Measurements from ENCODE around the gene FABP2.
"Not testable (repeated sequence)": the region's sequence is repeated elsewhere in the genome, so short reads cannot be mapped to it uniquely, and the experiment has no call there.

FABP2 gene

DNA sequence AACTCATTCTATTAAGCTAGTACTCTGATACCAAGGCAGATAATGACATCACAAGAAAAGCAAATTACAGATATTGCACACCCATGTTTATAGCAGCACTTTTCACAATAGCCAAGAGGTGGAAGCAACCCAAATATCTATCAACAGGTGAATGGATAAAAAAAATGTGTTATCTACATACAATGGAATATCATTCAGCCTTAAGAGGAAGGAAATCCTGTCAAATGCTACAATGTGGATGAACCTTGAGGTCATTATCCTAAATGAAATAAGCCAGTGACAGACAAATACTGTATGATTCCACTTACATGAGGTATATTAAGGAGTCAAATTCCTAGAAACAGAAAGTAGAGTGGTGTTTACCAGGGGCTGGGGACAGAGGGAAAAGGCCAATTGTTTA lies 14.3 kb downstream of the FABP2 start:
- DNase-seq: no peak

DNA sequence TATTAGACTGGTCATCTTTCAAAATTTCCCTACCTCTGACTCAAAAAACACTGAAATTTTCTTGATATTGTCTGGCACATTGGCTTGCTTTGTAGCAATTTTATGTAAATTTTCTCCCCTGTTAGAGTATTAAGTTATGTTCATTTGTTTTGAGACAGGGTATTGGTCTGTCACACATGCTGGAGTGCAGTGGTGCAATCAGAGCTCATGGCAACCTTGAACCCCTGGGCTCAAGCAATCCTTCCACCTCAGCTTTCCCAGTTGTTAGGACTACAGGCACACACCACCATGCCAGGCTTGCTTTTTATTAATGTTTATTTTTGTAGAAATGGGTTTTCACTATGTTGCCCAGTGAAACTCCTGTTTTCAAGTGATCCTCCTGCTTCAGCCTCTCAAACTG lies 17.5 kb downstream of the FABP2 start:
- DNase-seq: no peak

DNA sequence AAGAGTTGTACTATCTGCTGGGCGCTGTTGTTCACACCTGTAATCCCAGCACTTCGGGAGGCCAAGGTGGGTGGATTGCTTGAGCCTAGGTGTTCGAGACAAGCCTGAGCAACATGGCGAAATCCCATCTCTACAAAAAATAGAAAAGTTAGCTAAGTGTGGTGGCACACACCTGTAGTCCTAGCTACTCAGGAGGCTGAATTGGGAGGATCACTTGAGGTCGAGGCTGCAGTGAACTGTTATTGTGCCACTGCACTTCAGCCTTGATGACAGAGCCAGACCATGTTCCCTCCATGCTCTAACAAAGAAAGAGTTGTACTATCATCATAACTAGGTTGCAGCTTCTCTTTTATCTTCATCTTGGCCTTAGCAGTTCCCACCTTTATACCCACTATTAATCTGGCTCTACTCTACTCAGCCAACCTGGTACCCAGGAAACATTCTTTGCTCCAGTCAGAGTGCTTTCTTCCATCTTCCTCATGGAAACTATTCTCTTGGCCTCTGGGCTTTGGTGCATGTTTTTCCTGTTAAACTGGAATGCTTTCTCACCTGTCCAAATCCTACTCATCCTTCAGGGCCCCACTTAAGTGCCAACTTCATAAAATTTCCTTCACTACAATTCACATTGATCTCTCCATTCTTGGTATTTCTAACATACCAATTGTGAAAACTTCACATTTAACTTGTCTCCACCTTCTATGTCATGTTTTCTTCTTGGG lies 18.2 kb downstream of the FABP2 start:
- DNase-seq: no peak

DNA sequence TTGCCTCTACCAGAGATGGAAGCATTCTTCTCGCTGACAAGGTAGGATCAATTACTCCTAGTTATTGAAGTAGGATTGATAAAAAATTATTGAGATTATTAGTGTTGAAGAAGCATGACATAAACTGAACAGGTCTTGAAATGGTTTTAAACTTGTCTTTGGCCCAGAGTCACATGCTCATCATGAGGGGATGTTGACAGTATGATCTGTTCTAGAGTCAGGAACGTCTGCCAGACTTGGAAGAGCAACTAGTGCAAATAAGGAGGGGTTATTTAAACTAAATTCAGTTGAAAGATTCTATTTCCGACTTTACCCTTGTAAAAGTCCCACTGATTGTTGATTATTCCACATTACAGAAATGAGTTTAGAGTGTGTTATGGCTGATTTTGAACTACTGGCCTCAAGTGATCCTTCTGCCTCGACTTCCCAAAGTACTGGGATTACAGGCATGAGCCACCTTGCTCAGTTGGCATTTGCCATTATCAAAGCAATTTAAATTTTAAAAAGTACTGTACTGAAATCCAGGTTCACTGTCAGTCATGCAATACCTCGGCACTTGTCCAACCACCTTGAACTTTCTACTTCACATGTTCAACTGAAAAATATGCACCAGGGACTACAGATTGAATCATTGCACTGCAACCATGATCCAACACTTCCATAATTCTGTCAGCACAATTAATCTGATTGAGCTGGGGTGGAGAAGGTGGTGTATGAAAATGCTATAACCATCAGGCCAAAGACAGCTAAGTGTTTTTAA lies 19.7 kb downstream of the FABP2 start:
- no peak for DNase-seq

DNA sequence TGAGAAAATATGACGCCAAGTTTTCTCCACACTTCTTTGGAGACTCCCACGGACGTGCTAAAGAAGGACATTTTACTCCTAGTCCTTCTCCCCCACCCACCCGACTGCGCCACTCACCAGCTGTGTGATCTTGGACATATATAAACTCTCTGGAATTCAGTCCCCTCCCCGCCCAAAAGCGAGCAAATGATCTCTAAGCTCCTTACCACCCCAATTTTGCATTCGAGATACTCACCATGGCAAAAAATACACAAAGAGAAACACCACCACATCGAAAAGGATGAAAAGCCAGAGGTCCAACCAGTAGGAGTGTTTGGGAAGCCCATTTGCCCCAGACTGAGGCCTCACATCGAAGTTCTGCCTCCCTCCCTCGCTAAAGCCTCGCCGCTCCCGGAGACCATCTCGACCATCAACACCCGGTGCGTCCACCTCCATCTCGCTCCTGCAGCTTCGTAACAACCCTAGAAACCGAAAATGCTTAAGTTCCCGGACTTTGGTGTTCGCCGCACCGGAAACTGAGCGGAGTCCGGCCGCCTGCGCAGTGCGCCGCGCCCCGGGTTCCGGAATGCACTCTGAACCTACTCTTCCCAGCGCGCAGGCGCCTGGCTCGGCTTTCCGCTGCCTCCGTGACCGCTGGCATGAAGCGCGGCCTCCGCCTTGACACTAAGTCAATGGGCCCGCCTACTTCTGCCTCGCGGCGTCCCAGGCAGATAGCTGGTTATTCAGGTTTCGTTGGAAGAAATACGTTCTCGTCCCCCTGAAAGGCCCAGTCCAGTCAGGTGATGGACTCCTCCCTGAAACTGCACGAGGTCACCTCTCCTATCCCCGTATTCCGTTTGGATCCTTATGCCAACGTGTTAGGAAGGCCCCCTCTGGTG lies 21.6 kb downstream of the FABP2 start:
- no peak for DNase-seq

DNA sequence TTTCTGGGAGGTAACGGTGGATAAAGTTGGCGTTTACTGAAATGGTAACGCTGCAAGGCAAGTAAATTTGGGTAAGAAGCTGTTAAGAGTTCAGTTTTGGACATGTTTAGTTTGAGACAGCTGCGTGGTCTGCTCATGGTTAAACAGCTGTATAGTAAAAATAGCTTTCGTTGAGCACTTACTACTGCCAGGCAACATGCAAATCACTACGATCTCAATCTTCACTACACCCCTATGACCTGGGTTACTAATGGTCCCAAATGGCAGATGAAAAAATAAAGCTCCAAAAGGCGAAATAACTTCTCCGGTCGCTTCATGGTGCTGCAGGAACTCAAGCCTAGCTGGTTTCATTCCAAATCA lies 22.2 kb downstream of the FABP2 start:
- no peak for DNase-seq

DNA sequence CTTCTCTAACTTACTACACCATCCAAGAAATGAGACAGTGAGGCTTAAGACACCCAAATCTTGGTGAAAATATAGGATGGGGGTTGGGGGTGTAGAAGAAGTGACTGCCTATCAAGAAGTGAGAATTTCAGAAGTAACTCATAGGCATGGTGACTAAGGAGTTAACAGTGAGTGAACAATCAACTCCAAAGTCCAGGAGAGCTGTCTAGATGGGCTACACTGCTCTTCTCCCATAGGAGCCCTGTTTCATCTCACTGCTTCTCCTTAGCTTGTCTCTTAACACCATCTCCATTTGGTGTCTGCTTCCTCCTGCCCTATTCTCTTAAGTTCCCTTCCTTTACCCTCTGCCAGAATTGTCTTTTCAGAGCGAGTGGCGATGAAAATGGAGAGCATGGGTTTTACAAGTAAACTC lies 22.7 kb downstream of the FABP2 start:
- DNase-seq: no peak

DNA sequence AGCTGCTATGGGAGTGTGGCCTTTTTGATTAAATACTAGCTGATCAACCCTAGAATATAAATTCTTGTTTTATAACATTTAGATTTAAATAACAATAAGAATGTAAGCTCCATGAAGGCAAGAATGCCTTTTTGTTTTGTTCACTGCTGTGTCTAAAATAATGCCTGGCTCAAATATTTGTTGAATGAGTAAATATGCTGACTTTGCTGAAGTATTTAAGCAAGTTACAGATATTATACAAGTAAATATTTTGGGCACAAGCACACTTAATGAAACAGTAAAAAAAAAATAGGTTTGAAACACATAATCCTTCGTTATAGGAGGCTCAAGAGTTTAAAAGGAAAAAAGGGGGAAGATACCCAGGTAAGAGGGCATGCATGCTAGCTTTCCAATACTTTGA lies 24.1 kb downstream of the FABP2 start:
- DNase-seq: no peak

DNA sequence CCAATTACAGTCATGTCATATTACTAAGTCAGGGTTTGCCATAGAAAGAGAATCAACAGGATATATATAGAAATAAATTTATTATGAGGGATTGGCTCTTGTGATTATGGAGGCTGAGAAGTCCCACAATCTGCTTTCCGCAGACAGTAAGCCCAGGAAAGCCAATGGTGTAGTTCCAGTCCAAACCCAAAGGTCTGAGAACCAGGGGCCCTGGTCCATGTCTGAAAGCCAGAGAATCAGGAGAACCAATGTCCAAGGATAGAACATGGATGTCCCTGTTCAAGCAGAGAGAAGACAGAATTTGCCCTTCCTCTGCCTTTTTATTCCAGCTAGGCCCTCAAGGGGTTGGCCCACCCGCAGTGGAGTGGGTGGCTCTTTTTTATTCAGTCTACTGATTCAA lies 25.6 kb downstream of the FABP2 start:
- DNase-seq: no peak

DNA sequence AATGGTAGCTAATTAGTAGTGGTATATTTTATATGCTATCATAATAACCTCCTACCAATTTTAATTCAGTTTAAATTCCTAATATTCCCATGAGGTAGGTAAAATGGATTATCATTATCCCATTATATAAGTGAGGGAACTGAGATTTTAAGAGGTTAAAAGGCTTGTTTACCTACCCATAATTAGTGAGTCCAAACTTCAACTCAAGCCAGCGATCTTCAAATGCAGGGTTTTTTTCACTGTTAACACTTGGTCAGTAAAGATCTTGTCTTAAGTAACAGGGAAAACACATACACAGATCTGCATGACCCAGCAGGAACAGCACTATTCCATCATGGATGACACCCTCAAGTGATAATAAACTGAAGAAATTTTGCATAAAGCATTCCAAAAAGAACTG lies 31.3 kb downstream of the FABP2 start:
- DNase-seq: no peak

DNA sequence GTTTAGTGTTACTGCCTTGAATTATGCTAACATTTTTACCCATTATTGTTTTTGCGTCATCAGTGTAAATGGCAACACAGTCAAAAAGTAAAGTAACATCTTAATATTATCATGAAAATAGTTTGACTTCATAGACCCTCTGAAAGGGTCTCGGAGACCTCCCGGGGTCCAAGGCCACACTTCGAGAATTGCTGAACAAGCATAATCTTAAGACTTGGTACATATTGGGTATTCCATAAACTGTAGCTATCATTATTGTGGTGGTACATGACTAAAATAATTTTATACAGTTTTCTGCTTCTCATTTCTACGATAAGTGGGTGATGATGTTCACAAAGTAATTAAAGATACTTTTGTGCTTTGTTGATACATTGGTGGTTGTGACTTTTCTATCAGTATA lies 32.6 kb downstream of the FABP2 start:
- no peak for DNase-seq

DNA sequence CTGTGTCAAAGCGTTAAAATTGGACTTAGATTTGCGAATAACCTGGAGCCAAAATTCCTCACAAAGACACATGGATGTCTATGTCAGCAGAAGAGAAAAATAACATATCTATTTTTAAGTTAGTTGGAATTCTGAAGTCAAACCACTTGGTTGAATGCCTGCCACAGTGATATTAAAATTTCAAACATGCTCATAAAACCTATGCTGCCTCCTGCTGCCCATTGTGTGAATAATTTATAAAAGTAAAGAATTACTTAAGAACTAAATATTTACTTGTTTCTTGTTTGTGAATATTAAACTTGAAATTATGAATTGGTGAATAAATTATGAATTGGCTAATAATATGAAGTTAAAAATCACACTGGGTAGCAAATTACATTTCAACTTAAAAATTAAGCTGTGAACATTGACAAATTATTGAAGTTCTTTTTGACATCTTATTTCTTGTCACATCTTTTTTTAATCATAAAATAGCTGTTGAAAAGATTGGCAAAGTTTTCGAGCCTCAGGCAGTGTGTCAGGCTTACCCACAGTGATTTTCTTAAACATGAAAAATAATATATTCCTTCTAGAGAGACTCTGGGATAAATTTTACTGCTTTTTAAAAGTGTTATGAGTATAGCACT lies 35.4 kb downstream of the FABP2 start:
- no peak for DNase-seq

DNA sequence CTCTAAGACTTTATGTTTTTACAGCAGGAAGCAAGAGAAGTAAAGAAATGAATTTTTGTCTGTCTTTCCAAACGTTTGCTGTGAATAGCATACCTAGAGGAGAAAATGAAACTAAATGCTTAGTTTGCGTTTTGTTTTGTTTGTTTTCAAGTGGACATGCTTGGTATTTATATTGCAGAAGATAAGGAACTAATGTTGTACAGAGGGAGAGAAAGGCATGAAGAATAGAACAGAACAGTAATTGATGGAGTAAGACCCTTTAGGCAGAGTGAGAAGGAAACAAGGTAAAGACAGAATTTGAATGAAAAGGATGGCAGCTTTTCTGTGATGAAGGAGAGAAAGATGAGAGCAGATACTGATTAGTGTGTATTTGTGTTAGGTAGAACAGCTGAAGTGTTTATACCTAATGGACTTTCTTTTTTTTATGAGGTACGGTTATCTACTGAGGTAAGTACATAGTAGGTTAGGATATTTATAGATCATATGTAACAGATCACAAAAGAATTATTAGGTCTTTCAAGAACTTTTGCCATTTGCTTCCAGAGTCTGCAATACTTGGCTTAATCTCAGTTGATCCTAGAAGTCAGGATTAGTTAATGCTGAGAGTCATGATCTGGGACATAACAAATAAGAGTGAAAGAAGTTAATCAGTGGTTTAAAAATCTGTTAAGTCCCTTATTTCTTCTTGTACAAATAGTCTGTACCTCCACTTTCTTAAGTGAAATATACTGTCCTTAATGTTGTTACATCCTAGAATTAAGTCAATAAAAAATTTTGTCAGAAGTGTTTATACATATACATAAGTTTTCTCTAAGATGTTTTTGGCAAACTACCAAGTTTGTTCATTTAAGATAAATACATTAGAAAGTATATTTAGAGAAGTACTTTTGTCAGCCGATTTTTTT lies 36.8 kb downstream of the FABP2 start:
- no peak for DNase-seq

DNA sequence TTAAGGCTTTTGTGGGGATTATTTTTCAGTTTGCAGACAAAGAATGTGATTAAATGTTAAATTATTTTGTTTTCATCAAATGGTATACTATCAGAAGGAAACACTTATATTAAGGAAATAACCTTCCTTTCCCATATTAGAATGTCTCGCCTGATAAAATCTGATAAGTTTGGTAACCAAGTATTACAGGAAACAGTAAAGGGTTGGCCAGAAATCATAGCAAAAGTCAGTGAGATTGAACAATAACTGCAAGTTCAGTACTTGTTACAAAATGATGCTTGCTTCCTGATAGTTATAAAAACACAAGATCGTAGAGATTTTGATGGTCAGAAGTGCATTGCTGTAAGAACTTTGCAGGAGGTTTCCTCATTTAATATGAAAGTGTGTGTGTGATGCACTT lies 40.5 kb downstream of the FABP2 start:
- no peak for DNase-seq

DNA sequence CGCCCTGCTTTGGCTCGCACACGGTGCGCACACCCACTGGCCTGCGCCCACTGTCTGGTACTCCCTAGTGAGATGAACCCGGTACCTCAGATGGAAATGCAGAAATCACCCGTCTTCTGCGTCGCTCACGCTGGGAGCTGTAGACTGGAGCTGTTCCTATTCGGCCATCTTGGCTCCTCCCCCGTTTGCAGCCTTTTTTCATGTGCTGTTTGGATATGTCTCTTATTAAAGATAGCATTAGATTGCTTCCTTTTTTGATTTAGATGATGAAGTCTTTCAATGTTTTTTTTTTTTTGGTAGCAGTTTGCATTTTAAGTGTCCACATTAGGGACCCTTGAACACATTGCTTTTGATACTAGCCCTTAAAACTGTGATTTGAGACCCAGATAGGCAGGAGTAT lies 42.0 kb downstream of the FABP2 start:
- DNase-seq: not testable (repeated sequence)

DNA sequence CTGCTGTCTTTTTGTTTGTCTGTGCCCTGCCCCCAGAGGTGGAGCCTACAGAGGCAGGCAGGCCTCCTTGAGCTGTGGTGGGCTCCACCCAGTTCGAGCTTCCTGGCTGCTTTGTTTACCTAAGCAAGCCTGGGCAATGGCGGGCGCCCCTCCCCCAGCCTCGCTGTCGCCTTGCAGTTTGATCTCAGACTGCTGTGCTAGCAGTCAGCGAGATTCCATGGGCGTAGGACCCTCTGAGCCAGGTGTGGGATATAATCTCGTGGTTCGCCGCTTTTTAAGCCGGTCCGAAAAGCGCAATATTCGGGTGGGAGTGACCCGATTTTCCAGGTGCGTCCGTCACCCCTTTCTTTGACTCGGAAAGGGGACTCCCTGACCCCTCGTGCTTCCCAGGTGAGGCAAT lies 42.4 kb downstream of the FABP2 start:
- DNase-seq: not testable (repeated sequence)

DNA sequence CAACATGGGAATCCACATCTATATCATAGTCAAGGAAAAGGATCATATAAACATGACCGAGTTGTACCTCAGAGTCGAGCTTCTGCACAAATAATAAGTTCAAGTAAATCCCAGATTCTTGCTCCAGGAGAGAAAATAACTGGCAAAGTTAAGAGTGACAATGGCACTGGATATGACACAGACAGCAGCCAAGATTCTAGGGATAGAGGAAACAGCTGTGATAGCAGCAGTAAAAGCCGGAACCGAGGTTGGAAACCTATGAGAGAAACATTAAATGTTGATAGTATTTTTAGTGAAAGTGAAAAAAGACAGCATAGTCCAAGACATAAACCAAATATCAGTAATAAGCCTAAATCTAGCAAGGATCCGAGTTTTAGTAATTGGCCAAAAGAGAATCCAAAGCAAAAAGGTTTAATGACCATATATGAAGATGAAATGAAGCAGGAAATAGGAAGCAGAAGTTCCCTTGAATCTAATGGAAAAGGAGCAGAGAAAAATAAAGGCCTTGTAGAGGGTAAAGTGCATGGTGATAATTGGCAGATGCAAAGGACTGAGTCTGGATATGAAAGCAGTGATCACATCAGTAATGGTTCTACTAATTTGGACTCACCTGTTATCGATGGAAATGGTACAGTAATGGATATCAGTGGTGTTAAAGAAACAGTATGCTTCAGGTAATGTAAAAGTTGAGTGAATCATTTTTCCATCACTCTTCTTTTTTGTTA lies 50.4 kb downstream of the FABP2 start:
- no peak for DNase-seq

DNA sequence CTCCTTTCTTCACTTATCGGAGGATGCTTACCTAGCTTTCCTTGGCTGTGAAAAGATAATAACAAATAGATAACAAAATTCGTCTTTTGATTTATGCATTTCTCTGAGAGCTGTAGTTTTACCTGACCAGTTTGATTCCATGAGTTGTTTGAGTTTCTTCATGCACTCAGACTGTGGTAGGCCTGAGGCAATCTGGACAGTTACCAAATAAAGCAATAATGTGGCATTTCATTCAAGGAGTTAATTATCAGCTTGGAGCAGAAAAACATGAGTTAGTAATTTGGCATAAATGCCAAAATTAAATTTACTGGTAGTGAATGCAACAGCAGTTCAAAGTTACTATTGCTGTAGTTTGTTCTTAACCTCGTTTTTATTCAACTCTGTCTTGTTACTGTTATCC lies 53.5 kb downstream of the FABP2 start:
- DNase-seq: no peak

All from NCI-H1048 (cell line).